Measurements from ENCODE around the gene CDK9.

DNA sequence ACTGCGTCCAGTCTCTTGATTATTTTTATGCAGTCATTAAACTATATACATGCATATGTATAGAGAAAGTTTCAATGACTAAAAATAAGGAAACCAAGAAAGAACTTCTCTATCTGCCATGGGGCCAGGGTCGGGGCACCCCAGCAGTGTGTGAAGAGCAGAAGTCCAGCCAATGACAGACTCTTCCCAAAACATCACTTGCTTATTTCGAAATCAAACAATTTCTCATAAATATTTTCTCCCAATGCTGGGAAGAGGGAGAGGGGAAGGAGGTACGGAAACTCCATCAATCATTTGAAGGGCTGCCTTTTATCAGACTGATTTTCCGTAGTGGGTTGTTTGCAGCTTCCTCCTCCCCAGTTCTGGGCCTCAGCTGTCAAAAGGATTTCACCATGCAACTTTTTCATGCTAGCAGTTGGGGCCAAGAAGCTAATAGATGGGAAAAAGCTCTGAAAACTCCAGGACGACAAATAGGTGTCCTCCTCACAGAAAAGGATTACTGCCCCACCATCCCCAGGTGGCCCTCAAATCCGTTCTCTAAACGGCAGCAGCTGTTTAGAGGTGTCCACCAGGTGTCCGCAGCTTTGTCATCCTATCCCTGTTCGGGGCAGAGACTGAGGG lies 16.2 kb downstream of the CDK9 start:
- no peak for TF ChIP-seq POLR2A (IDR thresholded peaks at IDR 0.05; ENCODE audit: low read length)
- no peak for TF ChIP-seq GATA1 (IDR thresholded peaks at IDR 0.05; ENCODE audit: low read depth, low read length)

Measured in erythroblast (primary cell).